ENCODE measurements around the gene MSRB3. TPM values are rescaled to one million over a fixed set of nuclear protein-coding genes. Genes with fewer than 3 reads are reported as not detected.
A peak's percentile ranks its signal among the peaks of the same experiment; 100 is the strongest.

Gene MSRB3
- total and polyA plus RNA-seq, 2 donors (not counting 1 experiment from before 2014, with no cell fraction given): 46.9 to 105 TPM

GRCh38 chr12:65391711-65392110 is 113.2 kb downstream of the MSRB3 start:
- no peak overlapping the region for H3K27ac ChIP-seq (ENCODE audit: insufficient read depth, low read length)
- H3K79me2 ChIP-seq (ENCODE audit: control insufficient read depth, insufficient read depth, low read length): no peaks in the 10 kb centered on the region
- H3K4me3 ChIP-seq (replicated peaks in 1 of 4; ENCODE audit: control extremely low read depth in 1 of 4, insufficient read depth in 1 of 4, low read depth in 3 of 4, low read length in 4 of 4): no peak overlapping the region
- no peaks in the 10 kb centered on the region for H3K4me1 ChIP-seq (ENCODE audit: control insufficient read depth, extremely low read depth, insufficient read depth, low read length)
- H3K9ac ChIP-seq (ENCODE audit: insufficient read depth, low read length): no peak overlapping the region
- H2AFZ ChIP-seq (ENCODE audit: low read length): no peak overlapping the region
- no peak for TF ChIP-seq EZH2 (IDR thresholded peaks at IDR 0.05; ENCODE audit: low read length, missing control alignments)
- TF ChIP-seq, protein P1, sequence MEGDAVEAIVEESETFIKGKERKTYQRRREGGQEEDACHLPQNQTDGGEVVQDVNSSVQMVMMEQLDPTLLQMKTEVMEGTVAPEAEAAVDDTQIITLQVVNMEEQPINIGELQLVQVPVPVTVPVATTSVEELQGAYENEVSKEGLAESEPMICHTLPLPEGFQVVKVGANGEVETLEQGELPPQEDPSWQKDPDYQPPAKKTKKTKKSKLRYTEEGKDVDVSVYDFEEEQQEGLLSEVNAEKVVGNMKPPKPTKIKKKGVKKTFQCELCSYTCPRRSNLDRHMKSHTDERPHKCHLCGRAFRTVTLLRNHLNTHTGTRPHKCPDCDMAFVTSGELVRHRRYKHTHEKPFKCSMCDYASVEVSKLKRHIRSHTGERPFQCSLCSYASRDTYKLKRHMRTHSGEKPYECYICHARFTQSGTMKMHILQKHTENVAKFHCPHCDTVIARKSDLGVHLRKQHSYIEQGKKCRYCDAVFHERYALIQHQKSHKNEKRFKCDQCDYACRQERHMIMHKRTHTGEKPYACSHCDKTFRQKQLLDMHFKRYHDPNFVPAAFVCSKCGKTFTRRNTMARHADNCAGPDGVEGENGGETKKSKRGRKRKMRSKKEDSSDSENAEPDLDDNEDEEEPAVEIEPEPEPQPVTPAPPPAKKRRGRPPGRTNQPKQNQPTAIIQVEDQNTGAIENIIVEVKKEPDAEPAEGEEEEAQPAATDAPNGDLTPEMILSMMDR (conservative IDR thresholded peaks at IDR 0.05 in 1 of 2, IDR thresholded peaks at IDR 0.05 in 1 of 2; ENCODE audit: low read depth in 1 of 2, low read length in 2 of 2): no peak
- DNase-seq (ENCODE audit: low read depth in 2 of 2): no peak
- no peaks in the 10 kb centered on the region for H3K27me3 ChIP-seq (ENCODE audit: control insufficient read depth, insufficient read depth, low read length)
- no peaks in the 10 kb centered on the region for H3K9me3 ChIP-seq (ENCODE audit: control insufficient read depth, insufficient read depth, low read depth, low read length)
- no peak overlapping the region for H3K4me2 ChIP-seq (ENCODE audit: extremely low read depth, insufficient read depth, low read length)
- no peaks in the 10 kb centered on the region for H4K20me1 ChIP-seq (ENCODE audit: control insufficient read depth, extremely low read depth, insufficient read depth, low read length)
- H3K36me3 ChIP-seq (ENCODE audit: control insufficient read depth, insufficient read depth, low read length): no peaks in the 10 kb centered on the region

DNA sequence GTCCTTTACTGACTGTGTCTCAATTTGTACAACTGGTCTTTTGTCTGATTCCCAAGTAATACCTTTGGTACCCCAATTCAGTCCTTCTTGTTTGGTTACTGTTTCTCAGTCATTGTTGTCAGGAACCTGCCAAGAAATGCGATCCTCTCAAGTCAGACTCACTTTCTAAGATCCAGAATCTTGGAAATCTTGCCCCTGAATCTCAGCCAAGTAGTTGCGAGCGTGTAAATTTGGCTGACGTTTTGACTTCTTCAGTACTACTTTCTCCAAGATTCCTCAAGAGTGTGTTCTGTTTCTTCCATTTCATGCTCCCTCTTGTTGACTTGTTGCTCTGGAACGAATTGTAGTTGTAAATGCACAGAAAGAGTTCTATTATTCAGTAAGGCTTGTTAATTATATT is 114.0 kb downstream of the MSRB3 start:
- H3K36me3 ChIP-seq (ENCODE audit: control insufficient read depth, insufficient read depth, low read length): no peaks in the 10 kb centered on the region
- peak in 1 of 2 donors; percentile 25 for DNase-seq (ENCODE audit: low read depth in 2 of 2)
- TF ChIP-seq, protein P1 (conservative IDR thresholded peaks at IDR 0.05 in 1 of 2, IDR thresholded peaks at IDR 0.05 in 1 of 2; ENCODE audit: low read depth in 1 of 2, low read length in 2 of 2): no peak
- TF ChIP-seq EZH2 (IDR thresholded peaks at IDR 0.05; ENCODE audit: low read length, missing control alignments): no peak

DNA sequence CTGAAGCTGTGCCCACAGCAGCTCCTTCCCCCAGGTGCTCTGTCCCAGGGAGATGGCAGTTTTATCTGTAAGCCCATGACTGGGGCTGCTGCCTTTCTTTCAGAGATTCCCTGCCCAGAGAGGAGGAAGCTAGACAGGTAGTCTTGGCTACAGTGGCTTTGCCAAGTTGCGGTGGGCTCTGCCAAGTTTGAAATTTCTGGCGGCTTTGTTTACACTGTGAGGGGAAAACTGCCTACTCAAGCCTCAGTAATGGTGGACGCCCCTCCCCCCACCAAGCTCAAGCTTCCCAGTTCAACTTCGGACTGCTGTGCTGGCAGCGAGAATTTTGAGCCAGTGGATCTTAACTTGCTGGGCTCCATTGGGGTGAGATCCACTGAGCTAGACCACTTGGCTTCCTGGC is 124.7 kb downstream of the MSRB3 start:
- no peaks in the 10 kb centered on the region for H3K4me1 ChIP-seq (ENCODE audit: control insufficient read depth, extremely low read depth, insufficient read depth, low read length)
- no peaks in the 10 kb centered on the region for H3K79me2 ChIP-seq (ENCODE audit: control insufficient read depth, insufficient read depth, low read length)
- TF ChIP-seq EZH2 (IDR thresholded peaks at IDR 0.05; ENCODE audit: low read length, missing control alignments): no peak
- TF ChIP-seq, protein P1 (conservative IDR thresholded peaks at IDR 0.05 in 1 of 2, IDR thresholded peaks at IDR 0.05 in 1 of 2; ENCODE audit: low read depth in 1 of 2, low read length in 2 of 2): no peak
- no peak overlapping the region for H3K4me2 ChIP-seq (ENCODE audit: extremely low read depth, insufficient read depth, low read length)
- no peaks in the 10 kb centered on the region for H4K20me1 ChIP-seq (ENCODE audit: control insufficient read depth, extremely low read depth, insufficient read depth, low read length)
- H3K27me3 ChIP-seq (ENCODE audit: control insufficient read depth, insufficient read depth, low read length): no peaks in the 10 kb centered on the region
- no peak overlapping the region for H2AFZ ChIP-seq (ENCODE audit: low read length)
- no peaks in the 10 kb centered on the region for H3K36me3 ChIP-seq (ENCODE audit: control insufficient read depth, insufficient read depth, low read length)
- H3K9ac ChIP-seq (ENCODE audit: insufficient read depth, low read length): no peak overlapping the region
- H3K27ac ChIP-seq (ENCODE audit: insufficient read depth, low read length): no peak overlapping the region
- no peak for DNase-seq (ENCODE audit: low read depth in 2 of 2)
- H3K9me3 ChIP-seq (ENCODE audit: control insufficient read depth, insufficient read depth, low read depth, low read length): no peaks in the 10 kb centered on the region
- no peak overlapping the region for H3K4me3 ChIP-seq (replicated peaks in 1 of 4; ENCODE audit: control extremely low read depth in 1 of 4, insufficient read depth in 1 of 4, low read depth in 3 of 4, low read length in 4 of 4)

More for the DNA sequence above, 114.0 kb downstream of the MSRB3 start:
- Histone ChIP-seq H3K4me1 (ENCODE audit: control insufficient read depth, extremely low read depth, insufficient read depth, low read length) (no peaks in the 10 kb centered on the region), H2AFZ (ENCODE audit: low read length) (no peak overlapping the region), H3K9ac (ENCODE audit: insufficient read depth, low read length) (no peak overlapping the region), H3K4me3 (replicated peaks in 1 of 4; ENCODE audit: control extremely low read depth in 1 of 4, insufficient read depth in 1 of 4, low read depth in 3 of 4, low read length in 4 of 4) (no peak overlapping the region), H3K4me2 (ENCODE audit: extremely low read depth, insufficient read depth, low read length) (peak overlapping the region; percentile 25), H3K27me3 (ENCODE audit: control insufficient read depth, insufficient read depth, low read length) (no peaks in the 10 kb centered on the region), H3K79me2 (ENCODE audit: control insufficient read depth, insufficient read depth, low read length) (no peaks in the 10 kb centered on the region), H3K27ac (ENCODE audit: insufficient read depth, low read length) (no peak overlapping the region), H3K9me3 (ENCODE audit: control insufficient read depth, insufficient read depth, low read depth, low read length) (no peaks in the 10 kb centered on the region), H4K20me1 (ENCODE audit: control insufficient read depth, extremely low read depth, insufficient read depth, low read length) (no peaks in the 10 kb centered on the region)
